GM12872 (cell line): Measurements from ENCODE around the gene KIF27.

ENCODE experiments used
- CTCF ChIP-seq: IDR thresholded peaks from 3 replicates; pipeline ENCODE4 v1.5.1; 2011; ENCODE audit warnings: low read depth, mild to moderate bottlenecking, low read length, moderate library complexity; ENCODE audit not compliant: insufficient read depth

Gene KIF27

GRCh38 chr9:83927591-83927990, 6.4 kb upstream of the KIF27 start:
- TF ChIP-seq CTCF: no peak

GRCh38 chr9:83920469-83920926, 734 bp downstream of the KIF27 start:
- TF ChIP-seq CTCF: no peak

- no peak for TF ChIP-seq CTCF
Measured at GRCh38 chr9:83919111-83919510, 2.1 kb downstream of the KIF27 start.

- peak; percentile 25; the same call in 1 of the 3 replicates for TF ChIP-seq CTCF
Measured at GRCh38 chr9:83912194-83912593, 9.0 kb downstream of the KIF27 start.

GRCh38 chr9:83906144-83906543, 15.1 kb downstream of the KIF27 start:
- TF ChIP-seq CTCF: no peak

GRCh38 chr9:83817356-83818278, 103.6 kb downstream of the KIF27 start, which contains the start of gene GKAP1:
TSS of gene GKAP1 (minus strand) at chr9:83817769. CDS start at chr9:83806517, 11,252 bp downstream.
- TF ChIP-seq CTCF: peak; percentile 22; the same call in 2 of the 3 replicates

GRCh38 chr9:83800236-83801033, 120.8 kb downstream of the KIF27 start:
- no peak for TF ChIP-seq CTCF
